HFF-Myc (cell line): ENCODE results near the gene DNAH5.

ENCODE experiments used
- DNase-seq: peaks from one replicate; pipeline ENCODE4 v3.0.0-alpha.2; 2011; ENCODE audit warnings: low read depth; ENCODE audit errors: extremely low read depth
- H3K4me3 ChIP-seq: replicated peaks from 2 replicates; pipeline ENCODE4 v1.5.1; 2011; ENCODE audit warnings: low read depth, mild to moderate bottlenecking, control low read depth, low read length
- TF ChIP-seq, protein P1 (sequence below): IDR thresholded peaks from 2 replicates; pipeline ENCODE4 v1.5.1; 2012; ENCODE audit warnings: mild to moderate bottlenecking, low read depth, low read length, control low read depth; ENCODE audit errors: missing control alignments

Gene DNAH5

DNA sequence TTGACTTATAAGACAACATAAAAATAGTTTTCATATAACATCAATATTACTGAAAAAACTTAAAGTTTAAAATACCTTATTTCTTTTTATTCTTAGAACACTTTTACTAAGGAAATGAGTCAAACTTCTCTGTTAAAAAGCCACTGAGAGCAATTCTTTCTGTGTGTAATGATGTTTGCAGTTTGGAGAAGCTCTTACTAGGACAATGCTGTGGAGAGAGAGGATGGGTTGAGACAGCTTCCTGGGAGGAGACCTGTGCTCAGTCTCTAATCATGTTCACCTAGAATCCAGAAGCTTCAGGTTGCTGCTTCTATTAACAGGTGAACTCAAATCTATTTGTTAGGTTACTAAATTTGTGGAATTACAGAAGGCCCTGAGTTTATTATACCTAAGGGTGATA is 198.5 kb downstream of the DNAH5 start:
- DNase-seq, result no peak
- TF ChIP-seq, protein P1, sequence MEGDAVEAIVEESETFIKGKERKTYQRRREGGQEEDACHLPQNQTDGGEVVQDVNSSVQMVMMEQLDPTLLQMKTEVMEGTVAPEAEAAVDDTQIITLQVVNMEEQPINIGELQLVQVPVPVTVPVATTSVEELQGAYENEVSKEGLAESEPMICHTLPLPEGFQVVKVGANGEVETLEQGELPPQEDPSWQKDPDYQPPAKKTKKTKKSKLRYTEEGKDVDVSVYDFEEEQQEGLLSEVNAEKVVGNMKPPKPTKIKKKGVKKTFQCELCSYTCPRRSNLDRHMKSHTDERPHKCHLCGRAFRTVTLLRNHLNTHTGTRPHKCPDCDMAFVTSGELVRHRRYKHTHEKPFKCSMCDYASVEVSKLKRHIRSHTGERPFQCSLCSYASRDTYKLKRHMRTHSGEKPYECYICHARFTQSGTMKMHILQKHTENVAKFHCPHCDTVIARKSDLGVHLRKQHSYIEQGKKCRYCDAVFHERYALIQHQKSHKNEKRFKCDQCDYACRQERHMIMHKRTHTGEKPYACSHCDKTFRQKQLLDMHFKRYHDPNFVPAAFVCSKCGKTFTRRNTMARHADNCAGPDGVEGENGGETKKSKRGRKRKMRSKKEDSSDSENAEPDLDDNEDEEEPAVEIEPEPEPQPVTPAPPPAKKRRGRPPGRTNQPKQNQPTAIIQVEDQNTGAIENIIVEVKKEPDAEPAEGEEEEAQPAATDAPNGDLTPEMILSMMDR, result no peak
- H3K4me3 ChIP-seq, result no peak overlapping the region

DNA sequence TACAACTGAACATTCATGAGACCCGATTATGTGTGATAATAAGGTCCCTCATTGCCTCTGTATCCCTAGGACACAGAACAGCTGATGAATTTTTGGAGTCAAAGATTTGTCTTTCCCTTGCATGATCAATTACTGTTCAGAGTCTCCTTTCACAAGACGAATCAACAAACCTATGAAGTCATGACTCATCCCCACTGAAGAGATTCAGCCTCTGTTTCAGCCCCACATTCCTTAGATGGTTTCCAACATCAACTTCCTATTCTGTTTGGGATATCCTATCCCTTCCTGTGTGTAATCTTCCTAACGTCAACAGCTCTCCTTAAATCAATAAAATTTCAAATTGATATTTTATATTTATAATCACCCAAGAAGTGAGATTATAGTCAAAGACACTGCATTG is 199.0 kb downstream of the DNAH5 start:
- DNase-seq, result no peak
- TF ChIP-seq, protein P1, result no peak
- H3K4me3 ChIP-seq, result no peak overlapping the region

- no peak for DNase-seq
- TF ChIP-seq, protein P1, result no peak
- H3K4me3 ChIP-seq, result no peak overlapping the region
Observed at GRCh38 chr5:13740471-13740870, 204.0 kb downstream of the DNAH5 start.

DNA sequence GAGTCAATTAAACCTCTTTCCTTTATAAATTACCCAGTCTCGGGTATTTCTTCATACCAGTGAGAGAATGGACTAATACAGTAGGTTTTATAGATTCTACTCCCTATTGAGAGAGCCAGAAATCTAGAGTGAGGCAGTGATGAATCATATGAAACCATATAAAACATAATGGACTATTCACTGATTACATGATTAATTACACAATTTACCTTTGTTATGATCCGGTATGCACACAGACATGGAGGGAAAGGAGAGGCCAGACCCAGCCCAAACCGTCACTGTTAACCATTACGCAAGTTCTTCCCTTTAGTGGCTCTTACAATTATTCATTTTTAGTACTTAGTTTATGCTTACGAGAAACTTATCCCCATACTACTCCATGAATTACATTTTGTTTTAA is 205.0 kb downstream of the DNAH5 start:
- TF ChIP-seq, protein P1, result no peak
- H3K4me3 ChIP-seq, result no peak overlapping the region
- no peak for DNase-seq

DNA sequence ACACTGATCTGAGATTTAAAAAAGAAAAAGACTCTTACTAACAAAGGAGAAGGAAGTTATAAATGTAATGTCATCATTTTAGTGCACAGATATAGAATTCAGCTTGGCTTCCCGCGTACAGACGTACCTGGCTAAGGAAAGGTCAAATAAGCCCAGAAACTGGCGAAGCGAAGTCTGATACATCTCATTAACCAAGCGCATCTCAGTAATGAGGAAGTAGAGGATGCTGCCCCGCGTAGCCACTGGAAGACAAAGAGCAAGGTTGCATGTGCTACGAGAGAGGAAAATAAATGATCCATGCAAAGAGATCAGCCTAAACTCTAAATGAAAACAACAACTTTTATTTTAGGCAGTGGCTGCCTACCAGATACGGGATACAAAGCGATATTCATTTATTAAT is 208.8 kb downstream of the DNAH5 start:
- DNase-seq, result no peak

DNA sequence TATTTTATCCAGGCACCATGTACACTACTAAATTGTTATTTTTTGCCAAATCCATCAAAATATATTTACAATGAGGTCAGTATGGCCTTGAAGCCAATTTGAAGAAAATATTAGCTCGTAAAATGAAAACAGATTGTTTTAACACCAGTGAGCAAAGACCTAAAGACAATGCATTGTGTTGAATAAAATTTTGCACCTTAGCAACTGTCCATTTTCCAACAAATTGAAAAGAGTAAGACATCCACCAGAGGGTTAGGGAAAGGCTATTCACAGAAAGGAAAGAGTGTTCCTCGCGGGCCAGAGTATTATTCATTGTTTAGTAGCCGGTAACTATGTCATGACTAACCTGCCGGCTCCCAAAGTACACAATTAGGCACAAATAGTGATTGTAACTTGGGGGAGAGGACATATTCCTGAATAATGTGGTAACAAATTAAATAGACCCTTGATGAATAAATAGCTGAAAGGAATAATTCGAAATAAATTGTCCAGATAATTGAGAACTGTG is 213.3 kb downstream of the DNAH5 start:
- H3K4me3 ChIP-seq, result no peak overlapping the region
- TF ChIP-seq, protein P1, result no peak
- no peak for DNase-seq

More for the DNA sequence above, 208.8 kb downstream of the DNAH5 start:
- H3K4me3 ChIP-seq, result no peak overlapping the region
- TF ChIP-seq, protein P1, result no peak

DNA sequence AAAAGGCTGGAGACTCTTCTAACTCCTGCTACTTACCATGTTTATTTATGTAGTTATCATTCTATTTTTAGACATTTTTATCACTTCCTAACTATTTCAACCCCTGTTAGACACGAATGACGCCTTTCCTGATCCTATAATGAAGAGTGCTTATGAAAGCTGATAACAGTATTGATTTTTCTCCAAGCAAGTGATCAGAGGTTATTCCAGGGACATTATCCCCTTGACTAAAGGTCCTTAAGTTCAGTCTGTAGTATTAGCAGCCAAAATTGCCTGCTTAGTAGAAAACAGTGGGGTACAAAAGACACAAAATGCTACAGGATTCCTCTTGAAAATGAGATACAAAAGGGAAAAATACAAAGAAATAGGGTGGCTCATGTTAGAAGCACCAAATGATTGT is 235.6 kb downstream of the DNAH5 start:
- H3K4me3 ChIP-seq, result no peak overlapping the region
- DNase-seq, result no peak
- TF ChIP-seq, protein P1, result no peak
